IMR-90 (cell line): ENCODE measurements around the gene TRPM7. TPM values are rescaled to one million over a fixed set of nuclear protein-coding genes. Genes with fewer than 3 reads are reported as not detected.

Experiments
- ATAC-seq: fragments of 200-7000 bp; cut with Tn5 transposase; 2 replicates; pipeline ENCODE4 v1.9.1; 2020; ENCODE audit warnings: low read depth, mild to moderate bottlenecking, moderate library complexity
- BruUV-seq: library from RNA; stranded (reverse); fragments of 400-500 nt; replicated peaks from 2 replicates; lab custom pipeline; 2021; lab: Mats Ljungman, UMichigan
- CTCF ChIA-PET: fragments of 300-600 bp; formaldehyde crosslinking; extraction: SDS; loops from one replicate; lab custom pipeline; 2021; ENCODE audit warnings: antibody characterized with exemption; lab: Yijun Ruan, JAX
- POLR2A ChIA-PET: fragments of 300-600 bp; sonication (Branson Sonifier 250); formaldehyde crosslinking; loops from one replicate; lab custom pipeline; 2022; ENCODE audit warnings: antibody characterized with exemption; ENCODE audit not compliant: unreplicated experiment; lab: Charles Lee
- DNase-seq: peaks from one replicate; pipeline ENCODE4 v3.0.0; 2013
- H2AFZ ChIP-seq: replicated peaks from 2 replicates; pipeline ENCODE3; 2013; ENCODE audit warnings: low read length, mild to moderate bottlenecking; ENCODE audit not compliant: poor library complexity
- H2AK5ac ChIP-seq: 2 replicates; pipeline ENCODE4 v1.6.1; 2013; ENCODE audit warnings: low read depth, low read length, inconsistent platforms
- H2AK9ac ChIP-seq: replicated peaks from 2 replicates; pipeline ENCODE3; 2013; ENCODE audit warnings: mild to moderate bottlenecking, low read depth, low read length, moderate library complexity; ENCODE audit not compliant: poor library complexity
- H2BK120ac ChIP-seq: 2 replicates; pipeline ENCODE4 v1.6.1; 2013; ENCODE audit warnings: low read depth, low read length, inconsistent platforms
- H2BK15ac ChIP-seq: 3 replicates; pipeline ENCODE4 v1.6.1; 2013; ENCODE audit warnings: low read depth, low read length, inconsistent platforms
- H2BK20ac ChIP-seq: 2 replicates; pipeline ENCODE4 v1.6.1; 2013; ENCODE audit warnings: low read depth, mild to moderate bottlenecking, inconsistent platforms, low read length, moderate library complexity
- H2BK5ac ChIP-seq: 2 replicates; pipeline ENCODE4 v1.6.1; 2013; ENCODE audit warnings: mild to moderate bottlenecking, low read depth, low read length, inconsistent platforms; ENCODE audit not compliant: poor library complexity, severe bottlenecking
- H3K14ac ChIP-seq: replicated peaks from 2 replicates; pipeline ENCODE4 v1.6.1; 2013; ENCODE audit warnings: low read depth, low read length, inconsistent platforms
- H3K18ac ChIP-seq: 2 replicates; pipeline ENCODE4 v1.6.1; 2013; ENCODE audit warnings: low read depth, low read length, control low read depth
- H3K23ac ChIP-seq: 2 replicates; pipeline ENCODE4 v1.6.1; 2013; ENCODE audit warnings: low read depth, low read length, inconsistent platforms
- H3K27ac ChIP-seq: 2 replicates; pipeline ENCODE4 v1.5.1; 2013; ENCODE audit warnings: mild to moderate bottlenecking, control low read depth, low read length; ENCODE audit not compliant: insufficient read depth
- H3K27me3 ChIP-seq: 2 replicates; pipeline ENCODE4 v1.6.1; 2013; ENCODE audit warnings: low read length; ENCODE audit not compliant: control insufficient read depth, insufficient read depth
- H3K36me3 ChIP-seq: 2 replicates; pipeline ENCODE4 v1.6.1; 2013; ENCODE audit warnings: low read length, mixed read lengths; ENCODE audit not compliant: control insufficient read depth, insufficient read depth
- H3K4ac ChIP-seq: 2 replicates; pipeline ENCODE4 v1.6.1; 2013; ENCODE audit warnings: low read depth, low read length, inconsistent platforms
- H3K4me1 ChIP-seq: 2 replicates; pipeline ENCODE4 v1.6.1; 2013; ENCODE audit warnings: low read length, mixed read lengths; ENCODE audit not compliant: control insufficient read depth, insufficient read depth
- H3K4me2 ChIP-seq: 2 replicates; pipeline ENCODE4 v1.6.1; 2013; ENCODE audit warnings: low read depth, mild to moderate bottlenecking, control low read depth, low read length, moderate library complexity
- H3K4me3 ChIP-seq: 2 replicates; pipeline ENCODE4 v1.5.1; 2013; ENCODE audit warnings: low read depth, mild to moderate bottlenecking, control low read depth, low read length, moderate library complexity; ENCODE audit not compliant: insufficient read depth
- H3K56ac ChIP-seq: 2 replicates; pipeline ENCODE4 v1.6.1; 2013; ENCODE audit warnings: low read length, inconsistent platforms; ENCODE audit not compliant: insufficient read depth; ENCODE audit errors: extremely low read depth
- H3K79me1 ChIP-seq, 2 experiments: 2 replicates each; pipeline ENCODE4 v1.6.1; 2013; ENCODE audit warnings: low read length in 2 of 2, inconsistent platforms in 1 of 2, low read depth in 1 of 2
- H3K9ac ChIP-seq: 2 replicates; pipeline ENCODE4 v1.6.1; 2013; ENCODE audit warnings: low read depth, low read length, control low read depth
- H3K9me1 ChIP-seq: 2 replicates; pipeline ENCODE4 v1.6.1; 2013; ENCODE audit warnings: low read length, inconsistent platforms; ENCODE audit not compliant: insufficient read depth
- H3K9me3 ChIP-seq: 2 replicates; pipeline ENCODE4 v1.6.1; 2013; ENCODE audit warnings: low read length; ENCODE audit not compliant: control insufficient read depth, insufficient read depth
- H4K20me1 ChIP-seq: 2 replicates; pipeline ENCODE4 v1.6.1; 2013; ENCODE audit warnings: low read length, inconsistent platforms; ENCODE audit not compliant: insufficient read depth
- H4K5ac ChIP-seq: 2 replicates; pipeline ENCODE4 v1.6.1; 2013; ENCODE audit warnings: mild to moderate bottlenecking, low read depth, low read length, control low read depth
- H4K8ac ChIP-seq, 2 experiments: 2 replicates each; pipeline ENCODE4 v1.6.1; 2013; ENCODE audit warnings: low read depth in 2 of 2, low read length in 2 of 2, control low read depth in 1 of 2, inconsistent platforms in 1 of 2
- H4K91ac ChIP-seq: 2 replicates; pipeline ENCODE4 v1.6.1; 2013; ENCODE audit warnings: low read depth, low read length, inconsistent platforms; ENCODE audit not compliant: insufficient read depth
- BHLHE40 ChIP-seq: fragments of 150-350 bp; IDR thresholded peaks from 2 replicates; pipeline ENCODE4 v1.6.1; 2016; ENCODE audit warnings: mild to moderate bottlenecking, low read depth, low read length
- CEBPB ChIP-seq: IDR thresholded peaks from 2 replicates; pipeline ENCODE4 v1.6.1; 2012; ENCODE audit warnings: low read depth, low read length, improper control_type of control experiment
- FOS ChIP-seq: fragments of 150-350 bp; IDR thresholded peaks from 2 replicates; pipeline ENCODE4 v1.6.1; 2016; ENCODE audit warnings: low read depth, low read length
- MAFK ChIP-seq: IDR thresholded peaks from 2 replicates; pipeline ENCODE4 v1.6.1; 2012; ENCODE audit warnings: low read depth, low read length, improper control_type of control experiment
- POLR2A ChIP-seq: IDR thresholded peaks from 2 replicates; pipeline ENCODE4 v1.6.1; 2012; ENCODE audit warnings: mild to moderate bottlenecking, low read depth, low read length
- RAD21 ChIP-seq: IDR thresholded peaks from 2 replicates; pipeline ENCODE4 v1.6.1; 2012; ENCODE audit warnings: low read length, improper control_type of control experiment
- RCOR1 ChIP-seq: IDR thresholded peaks from 2 replicates; pipeline ENCODE4 v1.6.1; 2012; ENCODE audit warnings: mild to moderate bottlenecking, low read length, improper control_type of control experiment; ENCODE audit not compliant: insufficient replicate concordance
- RFX5 ChIP-seq: IDR thresholded peaks from 2 replicates; pipeline ENCODE4 v1.8.0; 2012; ENCODE audit warnings: low read depth, mild to moderate bottlenecking, low read length, moderate library complexity
- WGBS, 2 experiments: methylation state at CpG; one replicate each; pipeline versions ENCODE4 v1.1.5 to v1.1.7; 2013; ENCODE audit warnings: missing lambda C conversion rate in 2 of 2; ENCODE audit not compliant: insufficient read length in 1 of 2; ENCODE audit errors: extremely low coverage in 2 of 2; 5-methylcytosine and 5-hydroxymethylcytosine counted together
- dilution Hi-C: fragments of 300-500 bp; cut with HindIII; formaldehyde crosslinking; loops from one replicate; pipeline ENCODE4 v1.14.3; 2018; ENCODE audit warnings: low sequenced_read_pairs; ENCODE audit not compliant: unreplicated experiment
- in situ Hi-C: fragments of 300-500 bp; cut with MboI; formaldehyde crosslinking; loops from 3 replicates; pipeline ENCODE4 v1.14.3; 2019; ENCODE audit warnings: low sequenced_read_pairs, inconsistent platforms, mixed read lengths
- intact Hi-C: fragments of 100-400 bp; cut with micrococcal nuclease; formaldehyde crosslinking; loops from 2 replicates; pipeline ENCODE4 v1.10.0; 2022
- polyA plus RNA-seq, 3 experiments: library from polyadenylated mRNA; depleted of rRNA; stranded (reverse); fragments of >200 nt; gene quantifications; 2 replicates each; pipeline ENCODE4 v1.2.3, GENCODE V29; 2012; ENCODE audit warnings: low replicate concordance in 1 of 3
- total RNA-seq: library from RNA; depleted of rRNA; stranded (reverse); fragments of >200 nt; gene quantifications from 2 replicates; pipeline ENCODE4 v1.2.3, GENCODE V29; 2012
- TF ChIP-seq, protein P1 (sequence below): conservative IDR thresholded peaks from 2 replicates; pipeline ENCODE4 v1.5.1; 2012; ENCODE audit warnings: mild to moderate bottlenecking, low read depth, low read length, improper control_type of control experiment
- TF ChIP-seq, protein P2 (sequence below): fragments of 150-350 bp; IDR thresholded peaks from 2 replicates; pipeline ENCODE4 v1.6.1; 2016; ENCODE audit warnings: low read depth, mild to moderate bottlenecking, low read length, moderate library complexity, borderline replicate concordance

Gene TRPM7
- total and polyA plus RNA-seq, 2 of the 4 experiments (the other 2 are of a cell fraction) = 10.6 to 27.8 TPM

DNA sequence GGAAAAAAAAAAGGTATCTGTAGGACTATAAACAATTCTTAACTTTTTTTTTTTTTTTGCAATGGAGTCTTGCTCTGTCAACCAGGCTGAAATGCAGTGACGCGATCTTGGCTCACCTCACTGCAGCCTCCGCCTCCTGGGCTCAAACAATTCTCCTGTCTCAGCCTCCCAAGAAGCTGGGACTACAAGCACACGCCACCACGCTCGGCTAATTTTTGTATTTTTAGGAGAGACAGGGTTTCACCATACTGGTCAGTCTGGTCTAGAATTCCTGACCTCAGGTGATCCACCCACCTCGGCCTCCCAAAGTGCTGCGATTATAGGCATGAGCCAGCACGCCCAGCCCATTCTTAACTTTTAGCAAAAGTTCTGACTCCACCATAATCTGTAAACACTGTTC lies 50.5 kb downstream of the TRPM7 start:
- Histone ChIP-seq H4K5ac (no peak overlapping the region), H3K14ac (no peak overlapping the region), H2BK15ac (no peak overlapping the region), H3K79me1 (peaks cover 10 to 14% of the 10 kb centered on the region in 2 experiments), H3K4me3 (no peak overlapping the region), H2AK5ac (no peak overlapping the region), H4K20me1 (no peaks in the 10 kb centered on the region), H2AFZ (no peak overlapping the region), H3K27ac (no peak overlapping the region), H2BK120ac (no peak overlapping the region), H3K27me3 (no peaks in the 10 kb centered on the region), H3K9me3 (no peaks in the 10 kb centered on the region), H3K4ac (no peak overlapping the region), H3K36me3 (peaks cover 28% of the 10 kb centered on the region), H4K91ac (no peak overlapping the region), H3K4me1 (no peaks in the 10 kb centered on the region), H3K9ac (no peak overlapping the region), H4K8ac (no peak overlapping the region), H3K9me1 (no peaks in the 10 kb centered on the region; the same call in 1 of the 2 replicates), H3K56ac (no peak overlapping the region), H3K4me2 (no peak overlapping the region), H3K18ac (no peak overlapping the region), H2BK5ac (no peak overlapping the region), H3K23ac (no peak overlapping the region), H2AK9ac (no peak overlapping the region), H2BK20ac (no peak overlapping the region)
- ChIA-PET POLR2A (no interaction called here), CTCF (no interaction called here)
- intact Hi-C loops (no loop called here), dilution Hi-C loops (no loop called here), in situ Hi-C loops (no loop called here)
- DNase-seq (no peak), ATAC-seq (no peak)
- WGBS, 2 experiments = no CpG with 5 or more reads among the region's 9 CpGs
- TF ChIP-seq CEBPB = no peak
- no peak for TF ChIP-seq RCOR1
- no peak for TF ChIP-seq RFX5
- TF ChIP-seq, protein P1, sequence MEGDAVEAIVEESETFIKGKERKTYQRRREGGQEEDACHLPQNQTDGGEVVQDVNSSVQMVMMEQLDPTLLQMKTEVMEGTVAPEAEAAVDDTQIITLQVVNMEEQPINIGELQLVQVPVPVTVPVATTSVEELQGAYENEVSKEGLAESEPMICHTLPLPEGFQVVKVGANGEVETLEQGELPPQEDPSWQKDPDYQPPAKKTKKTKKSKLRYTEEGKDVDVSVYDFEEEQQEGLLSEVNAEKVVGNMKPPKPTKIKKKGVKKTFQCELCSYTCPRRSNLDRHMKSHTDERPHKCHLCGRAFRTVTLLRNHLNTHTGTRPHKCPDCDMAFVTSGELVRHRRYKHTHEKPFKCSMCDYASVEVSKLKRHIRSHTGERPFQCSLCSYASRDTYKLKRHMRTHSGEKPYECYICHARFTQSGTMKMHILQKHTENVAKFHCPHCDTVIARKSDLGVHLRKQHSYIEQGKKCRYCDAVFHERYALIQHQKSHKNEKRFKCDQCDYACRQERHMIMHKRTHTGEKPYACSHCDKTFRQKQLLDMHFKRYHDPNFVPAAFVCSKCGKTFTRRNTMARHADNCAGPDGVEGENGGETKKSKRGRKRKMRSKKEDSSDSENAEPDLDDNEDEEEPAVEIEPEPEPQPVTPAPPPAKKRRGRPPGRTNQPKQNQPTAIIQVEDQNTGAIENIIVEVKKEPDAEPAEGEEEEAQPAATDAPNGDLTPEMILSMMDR = no peak
- TF ChIP-seq FOS = no peak
- TF ChIP-seq, protein P2, sequence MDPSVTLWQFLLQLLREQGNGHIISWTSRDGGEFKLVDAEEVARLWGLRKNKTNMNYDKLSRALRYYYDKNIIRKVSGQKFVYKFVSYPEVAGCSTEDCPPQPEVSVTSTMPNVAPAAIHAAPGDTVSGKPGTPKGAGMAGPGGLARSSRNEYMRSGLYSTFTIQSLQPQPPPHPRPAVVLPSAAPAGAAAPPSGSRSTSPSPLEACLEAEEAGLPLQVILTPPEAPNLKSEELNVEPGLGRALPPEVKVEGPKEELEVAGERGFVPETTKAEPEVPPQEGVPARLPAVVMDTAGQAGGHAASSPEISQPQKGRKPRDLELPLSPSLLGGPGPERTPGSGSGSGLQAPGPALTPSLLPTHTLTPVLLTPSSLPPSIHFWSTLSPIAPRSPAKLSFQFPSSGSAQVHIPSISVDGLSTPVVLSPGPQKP = no peak
- no peak for TF ChIP-seq MAFK
- no peak for TF ChIP-seq BHLHE40
- no peak for TF ChIP-seq RAD21
- TF ChIP-seq POLR2A = no peak
- BruUV-seq = no TSS peak
